Adrenal gland (tissue), 12 donors: ENCODE measurements around the gene LENG9. TPM values are rescaled to one million over a fixed set of nuclear protein-coding genes. Genes with fewer than 3 reads are reported as not detected.
"Not testable (repeated sequence)": the region's sequence is repeated elsewhere in the genome, so short reads cannot be mapped to it uniquely, and the experiment has no call there.

Source experiments
- DNase-seq, 7 donors: peaks; one replicate each; pipeline ENCODE4 v3.0.0-alpha.2; 2019 to 2020
- H3K27ac ChIP-seq, 5 donors: fragments of 200-600 bp; sonication (generic) in 4 of 5; 1 replicate in 3 of 5; 2 replicates in 2 of 5; pipeline versions ENCODE4 v1.5.1 to v1.8.0; 2016 to 2020; ENCODE audit warnings: mild to moderate bottlenecking in 1 of 5
- H3K27me3 ChIP-seq: fragments of 200-600 bp; 2 replicates; pipeline ENCODE4 v1.8.0; 2021
- H3K36me3 ChIP-seq, 2 donors: fragments of 200-600 bp; replicated peaks in 1 of 2; 1 replicate in 1 of 2; 2 replicates in 1 of 2; pipeline versions ENCODE4 v1.5.1 to v1.8.0; 2018 to 2022
- H3K4me1 ChIP-seq, 2 donors: fragments of 200-600 bp; replicated peaks in 1 of 2; 1 replicate in 1 of 2; 2 replicates in 1 of 2; pipeline versions ENCODE4 v1.5.1 to v1.8.0; 2018 to 2021
- H3K4me3 ChIP-seq, 4 donors: fragments of 200-600 bp; sonication (generic) in 3 of 4; one replicate each; pipeline ENCODE4 v1.5.1; 2016 to 2018
- H3K9me3 ChIP-seq, 3 donors: fragments of 200-600 bp; sonication (generic) in 1 of 3; replicated peaks in 1 of 3; 1 replicate in 2 of 3; 2 replicates in 1 of 3; pipeline versions ENCODE4 v1.5.1 to v1.8.0; 2016 to 2021
- CTCF ChIP-seq, 6 experiments: fragments of 450-650 bp in 4 of 6; fragments of 200-600 bp in 2 of 6; sonication (generic) in 1 of 6; IDR thresholded peaks; 1 replicate in 5 of 6; 2 replicates in 1 of 6; pipeline versions ENCODE4 v1.5.1 to v1.8.0; 2016 to 2021; ENCODE audit warnings: antibody characterized with exemption in 6 of 6, mild to moderate bottlenecking in 2 of 6, moderate library complexity in 1 of 6
- POLR2A ChIP-seq, 2 donors: fragments of 450-650 bp; IDR thresholded peaks; one replicate each; pipeline ENCODE4 v1.6.1; 2017; ENCODE audit warnings: antibody characterized with exemption in 2 of 2, mild to moderate bottlenecking in 2 of 2, moderate library complexity in 1 of 2
- WGBS, 4 donors: extraction: QIAGEN DNeasy Blood & Tissue Kit in 2 of 4; methylation state at CpG; one replicate each; pipeline versions ENCODE4 v1.1.5 to v1.1.7; 2013 to 2017; 5-methylcytosine and 5-hydroxymethylcytosine counted together
- intact Hi-C, 2 donors: fragments of 100-400 bp; cut with DNase I; formaldehyde crosslinking; loops; one replicate each; pipeline versions ENCODE4 v1.14.1 to v1.15.0; 2022 to 2023
- polyA plus RNA-seq, 3 donors: library from polyadenylated mRNA; stranded (reverse); fragments of 200-250 nt in 2 of 3; fragments of 350-450 nt in 1 of 3; fragmentation: Illumina TruSeq in 1 of 3; extraction: RNeasy Lipid Tissue Mini Kit (QIAGEN cat#74804) in 1 of 3; gene quantifications; one replicate each; pipeline ENCODE4 v1.2.3, GENCODE V29; 2013 to 2014
- total RNA-seq, 9 donors: library from RNA; depleted of rRNA in 4 of 9; stranded (reverse); fragments of >200 nt in 4 of 9; fragments of 120-200 nt in 1 of 9; fragmentation: NEBNext Ultra II Directional in 1 of 9; extraction: Animal tissue kit (Norgen Biotek cat#: 25700) in 1 of 9; gene quantifications; one replicate each; pipeline versions ENCODE4 v1.1.0 to v1.2.4, GENCODE V29; 2013 to 2023
- donor health status: healthy with polysubstance abuse.
- donor health status: Bipolar disorder and iron deficiency.
- donor health status: DM: yes; HTN: yes; CAD: no.
- donor health status: DM: no; HTN: no; CAD: no.
- donor health status: DM: no; HTN: no; CAD: no.
- donor health status: DM: yes; HTN: yes; CAD: no.

LENG9 gene
- total and polyA plus RNA-seq, 12 donors = 1.3 to 15.3 (median 7.8) TPM

- Histone ChIP-seq H3K27me3 (peaks cover 5% of the 10 kb centered on the region), H3K36me3 (no peaks in the 10 kb centered on the region), H3K27ac (no peak overlapping the region), H3K4me3 (no peak overlapping the region), H3K4me1 (no peaks in the 10 kb centered on the region), H3K9me3 (no peaks in the 10 kb centered on the region)
- TF ChIP-seq CTCF (IDR thresholded peaks at IDR 0.05) (no peak), POLR2A (IDR thresholded peaks at IDR 0.05) (no peak)
- intact Hi-C loops = no loop called here
- DNase-seq = no peak
- WGBS, 4 donors = 58 to 82% (median 67%) methylated on average over 10 of the region's 10 CpGs
Measured at GRCh38 chr19:54506079-54506478, 42.5 kb upstream of the LENG9 start.

GRCh38 chr19:54505542-54505941 lies 42.0 kb upstream of the LENG9 start:
- 77 to 85% (median 80%) methylated on average over 4 of the region's 4 CpGs for WGBS, 4 donors
- H3K27ac ChIP-seq, H3K9me3 ChIP-seq, intact Hi-C loops, DNase-seq, H3K4me1 ChIP-seq, H3K36me3 ChIP-seq, H3K4me3 ChIP-seq, H3K27me3 ChIP-seq: not testable (repeated sequence)

GRCh38 chr19:54502518-54503048 lies 39.0 kb upstream of the LENG9 start, which contains the start of gene LAIR2:
LAIR2 (plus strand) TSS chr19:54502831; CDS start chr19:54502919, 88 bp downstream.
- intact Hi-C loops = no loop called here
- 53 to 62% (median 56%) methylated on average over 11 to 14 of the region's 14 CpGs for WGBS, 4 donors

GRCh38 chr19:54498451-54498772 lies 34.8 kb upstream of the LENG9 start:
- 61 to 74% (median 71%) methylated on average over 7 to 9 of the region's 9 CpGs for WGBS, 4 donors
- peak overlapping the region in 1 of 5 donors; percentile 22 for H3K27ac ChIP-seq
- H3K4me1 ChIP-seq, H3K36me3 ChIP-seq, H3K9me3 ChIP-seq, H3K4me3 ChIP-seq, DNase-seq, intact Hi-C loops, H3K27me3 ChIP-seq: not testable (repeated sequence)

More at GRCh38 chr19:54502518-54503048, 39.0 kb upstream of the LENG9 start, which contains the start of gene LAIR2:
- no peak for DNase-seq
- TF ChIP-seq POLR2A (IDR thresholded peaks at IDR 0.05) = no peak
- H3K4me3 ChIP-seq = no peak within 1 kb of the TSS
- no peaks in the 10 kb centered on the region for H3K9me3 ChIP-seq
- no peaks in the 10 kb centered on the region for H3K4me1 ChIP-seq
- no peak within 1 kb of the TSS for H3K27ac ChIP-seq
- no peaks in the 10 kb centered on the region for H3K36me3 ChIP-seq
- H3K27me3 ChIP-seq = peaks cover 5% of the 10 kb centered on the region

GRCh38 chr19:54497747-54498450 lies 34.3 kb upstream of the LENG9 start:
- 59 to 74% (median 67%) methylated on average over 5 to 9 of the region's 15 CpGs for WGBS, 4 donors

GRCh38 chr19:54495284-54495683 lies 31.7 kb upstream of the LENG9 start:
- H3K27ac ChIP-seq, H3K36me3 ChIP-seq, H3K4me1 ChIP-seq, intact Hi-C loops, DNase-seq, H3K4me3 ChIP-seq, H3K9me3 ChIP-seq: not testable (repeated sequence)
- WGBS, 4 donors = 56 to 67% (median 62%) methylated on average over 4 to 5 of the region's 5 CpGs
- peaks cover 15% of the 10 kb centered on the region for H3K27me3 ChIP-seq

More at GRCh38 chr19:54497747-54498450, 34.3 kb upstream of the LENG9 start:
- H3K4me1 ChIP-seq, H3K9me3 ChIP-seq, intact Hi-C loops, H3K36me3 ChIP-seq, H3K4me3 ChIP-seq, DNase-seq, H3K27me3 ChIP-seq: not testable (repeated sequence)
- peak overlapping the region in 1 of 5 donors; percentile 22 for H3K27ac ChIP-seq
